Right renal pelvis (tissue), 4 donors: Measurements from ENCODE around the gene NFATC1. TPM values are rescaled to one million over a fixed set of nuclear protein-coding genes. Genes with fewer than 3 reads are reported as not detected.

Source experiments
- DNase-seq, 4 donors: peaks; one replicate each; pipeline ENCODE4 v3.0.0-alpha.2; 2013; ENCODE audit warnings: low read depth in 4 of 4, low spot score in 3 of 4, missing footprints in 1 of 4
- polyA plus RNA-seq, 4 donors: library from polyadenylated mRNA; unstranded; fragments of 120-200 nt; gene quantifications; one replicate each; pipeline ENCODE4 v1.2.1, GENCODE V29; 2013; ENCODE audit not compliant: insufficient read length in 4 of 4

NFATC1 gene
- polyA plus RNA-seq, 4 donors, result 6.3 to 7.9 (median 6.5) TPM

GRCh38 chr18:79387214-79387613 is 8.5 kb upstream of the NFATC1 start:
- DNase-seq, result no peak

GRCh38 chr18:79387615-79388014 is 8.1 kb upstream of the NFATC1 start:
- DNase-seq, result no peak

GRCh38 chr18:79388043-79388442 is 7.7 kb upstream of the NFATC1 start:
- DNase-seq, result no peak

GRCh38 chr18:79389689-79390088 is 6.0 kb upstream of the NFATC1 start:
- DNase-seq, result no peak

- DNase-seq, result no peak
These were observed 3.5 kb upstream of the NFATC1 start for GRCh38 chr18:79392226-79392625.

GRCh38 chr18:79393181-79393634 is 2.5 kb upstream of the NFATC1 start:
- DNase-seq, result no peak

GRCh38 chr18:79393635-79394533 is 1.8 kb upstream of the NFATC1 start:
- peak; percentile 75 to 83 (median 80) for DNase-seq

- no peak for DNase-seq
These were observed 1.0 kb upstream of the NFATC1 start for GRCh38 chr18:79394534-79395307.

GRCh38 chr18:79395308-79395640 is 456 bp upstream of the NFATC1 start:
- no peak for DNase-seq

- no peak for DNase-seq
These were observed 909 bp downstream of the NFATC1 start for GRCh38 chr18:79396431-79397246.

GRCh38 chr18:79397247-79397829 is 1.6 kb downstream of the NFATC1 start:
- DNase-seq, result no peak

GRCh38 chr18:79397830-79398761 is 2.4 kb downstream of the NFATC1 start:
- no peak for DNase-seq

- DNase-seq, result no peak
These were observed 3.7 kb downstream of the NFATC1 start for GRCh38 chr18:79399275-79400081.

GRCh38 chr18:79400091-79400590 is 4.4 kb downstream of the NFATC1 start:
- DNase-seq, result no peak

GRCh38 chr18:79400591-79401381 is 5.1 kb downstream of the NFATC1 start:
- DNase-seq, result no peak

GRCh38 chr18:79401494-79402208 is 5.9 kb downstream of the NFATC1 start:
- no peak for DNase-seq

- DNase-seq, result no peak
These were observed 6.5 kb downstream of the NFATC1 start for GRCh38 chr18:79402209-79402576.
